RCC 7860 (cell line): ENCODE data around the gene ARIH1.
"Not testable (repeated sequence)": the region's sequence is repeated elsewhere in the genome, so short reads cannot be mapped to it uniquely, and the experiment has no call there.

Source experiments
- DNase-seq: peaks from one replicate; pipeline ENCODE4 v3.0.0-alpha.2; 2015; ENCODE audit warnings: low spot score
- FAIRE-seq: peaks from 2 replicates; lab custom pipeline; 2012; peaks lifted over from hg19 to GRCh38; lab: Jason Lieb, UNC

ARIH1 gene

GRCh38 chr15:72599855-72600464 lies 125.8 kb downstream of the ARIH1 start:
- FAIRE-seq, result peak; percentile 52
- DNase-seq, result peak; percentile 34

GRCh38 chr15:72604794-72605193 lies 130.7 kb downstream of the ARIH1 start:
- DNase-seq, result no peak
- no peak for FAIRE-seq

DNA sequence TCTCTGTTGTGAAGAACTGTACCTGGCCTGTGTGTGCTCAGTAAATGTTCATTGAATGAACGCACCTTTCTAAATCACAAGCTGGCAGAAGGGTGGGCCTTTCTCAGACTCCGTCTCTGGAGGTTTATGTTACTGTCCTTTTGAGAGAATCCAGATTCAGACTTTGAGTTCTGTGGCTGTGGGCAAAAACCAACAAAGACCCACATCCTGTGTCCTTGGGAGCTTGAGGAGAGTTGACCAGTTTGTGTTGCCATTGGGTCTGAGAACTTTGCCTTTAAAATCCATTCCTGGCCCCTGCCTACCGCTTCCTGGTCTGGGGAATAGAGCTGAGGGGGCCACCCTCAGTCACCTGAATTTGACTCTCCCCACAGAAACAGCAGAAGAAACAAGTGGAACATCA lies 134.0 kb downstream of the ARIH1 start:
- not testable (repeated sequence) for FAIRE-seq, DNase-seq

DNA sequence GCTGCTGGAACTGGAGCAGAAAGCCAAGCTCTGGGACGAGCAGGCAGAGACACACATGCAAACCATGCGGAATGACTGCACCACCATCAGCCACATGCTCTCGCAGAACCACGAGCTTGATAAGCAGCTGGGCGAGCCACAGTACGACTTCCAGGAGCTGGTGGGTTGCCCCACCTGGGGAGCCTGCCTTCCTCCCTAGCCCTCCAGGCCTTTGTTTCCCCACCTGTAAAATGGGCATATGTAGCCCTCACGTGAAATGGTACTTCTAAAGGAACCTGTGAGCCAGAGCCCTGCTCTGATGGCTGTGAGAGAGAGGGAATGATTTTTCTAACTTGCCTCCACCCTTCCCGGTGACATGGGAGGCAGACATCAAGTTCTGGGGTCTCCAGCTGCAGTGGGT lies 135.7 kb downstream of the ARIH1 start:
- no peak for DNase-seq
- no peak for FAIRE-seq

DNA sequence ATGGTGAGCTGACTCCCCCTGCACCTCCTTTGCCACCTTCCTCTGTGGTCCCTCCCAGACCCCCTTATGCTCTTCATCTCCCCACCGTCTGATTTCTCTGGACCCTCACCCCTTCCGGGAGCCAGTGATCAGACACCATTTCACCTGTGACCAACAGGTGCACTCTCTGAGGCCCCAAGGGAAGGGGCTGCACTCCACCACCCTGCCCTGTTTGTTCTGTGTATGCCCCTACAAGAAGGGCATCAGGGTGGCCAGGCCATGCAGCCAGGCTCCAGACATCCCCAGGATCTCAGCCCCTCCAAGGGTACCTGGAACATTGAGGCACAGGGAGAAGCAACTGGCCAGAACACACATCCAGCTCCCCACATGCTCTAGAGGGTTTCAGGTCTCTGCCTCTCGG lies 138.2 kb downstream of the ARIH1 start:
- DNase-seq, FAIRE-seq: not testable (repeated sequence)

GRCh38 chr15:72614810-72615532 lies 140.8 kb downstream of the ARIH1 start:
- no peak for DNase-seq
- no peak for FAIRE-seq

DNA sequence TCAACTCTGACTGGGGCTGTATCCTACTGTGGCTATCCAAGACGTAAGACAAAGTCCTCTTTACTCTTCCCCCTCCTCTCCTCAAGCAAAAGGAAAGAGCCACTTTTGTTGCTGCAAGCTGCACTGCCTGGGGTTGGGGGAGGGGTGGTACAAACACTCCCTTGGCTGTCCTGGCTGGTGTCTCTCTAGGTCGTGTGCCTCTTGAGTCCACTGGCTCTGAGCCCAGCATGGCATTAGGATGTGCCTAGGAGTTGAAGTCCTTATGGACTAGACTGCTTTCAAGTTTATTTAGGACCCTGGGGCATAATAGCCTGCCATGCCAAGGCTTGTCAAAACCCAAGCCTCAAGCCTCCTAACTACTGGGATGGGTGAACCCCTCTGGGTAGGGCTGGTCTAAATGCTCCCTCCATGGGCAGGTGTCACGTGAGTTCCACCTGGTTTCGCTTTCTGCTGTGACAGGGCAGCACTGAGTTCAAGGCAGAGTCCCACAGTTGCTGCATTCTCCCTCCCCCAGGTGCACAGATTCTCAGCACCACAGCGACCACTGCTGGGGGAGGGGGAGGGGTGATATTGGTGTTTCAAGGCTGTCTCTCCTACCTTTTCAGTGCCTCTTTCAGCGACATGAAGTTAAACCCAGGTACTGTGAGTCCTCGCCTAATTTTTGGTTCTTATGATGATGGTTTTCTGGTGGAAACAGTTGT lies 141.6 kb downstream of the ARIH1 start:
- not testable (repeated sequence) for DNase-seq, FAIRE-seq

DNA sequence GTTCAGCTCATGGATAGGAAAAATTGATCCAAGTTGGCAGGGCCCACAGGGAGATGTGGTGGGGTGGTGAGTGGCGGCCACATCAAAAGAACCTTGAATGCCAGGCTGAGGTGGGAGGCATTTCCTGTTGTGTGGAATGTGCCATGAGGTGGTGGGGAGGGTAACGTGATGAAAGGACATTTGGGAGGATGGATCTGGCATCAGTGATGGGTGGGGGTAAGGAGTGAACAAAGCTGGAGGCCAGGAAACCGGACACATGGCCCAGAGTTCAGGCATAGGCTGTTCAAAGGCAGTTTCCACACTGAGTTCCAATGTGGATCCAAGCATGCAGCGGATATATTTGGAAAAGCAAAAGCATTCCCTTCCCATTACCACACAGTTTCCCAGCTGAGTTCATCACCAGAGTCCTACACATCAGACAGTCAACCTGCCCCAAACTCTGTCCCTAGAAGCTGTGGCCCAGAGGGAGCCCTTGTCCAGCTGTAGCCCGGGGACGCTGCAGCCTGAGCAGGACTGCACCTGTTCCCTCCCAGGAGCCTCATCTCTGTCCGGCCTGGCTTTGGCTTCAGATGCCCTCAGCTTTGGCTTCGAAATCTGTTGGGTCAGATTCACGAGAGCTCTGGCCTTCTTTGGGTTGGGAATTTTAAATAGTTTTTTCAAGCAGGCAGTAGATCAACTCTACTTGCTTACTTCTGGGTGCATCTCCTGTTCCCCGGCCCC lies 142.5 kb downstream of the ARIH1 start:
- FAIRE-seq, result no peak
- no peak for DNase-seq

- not testable (repeated sequence) for FAIRE-seq, DNase-seq
Measured at GRCh38 chr15:72623854-72624253, 149.7 kb downstream of the ARIH1 start.

- DNase-seq, FAIRE-seq: not testable (repeated sequence)
Measured at GRCh38 chr15:72626153-72626552, 152.0 kb downstream of the ARIH1 start.

DNA sequence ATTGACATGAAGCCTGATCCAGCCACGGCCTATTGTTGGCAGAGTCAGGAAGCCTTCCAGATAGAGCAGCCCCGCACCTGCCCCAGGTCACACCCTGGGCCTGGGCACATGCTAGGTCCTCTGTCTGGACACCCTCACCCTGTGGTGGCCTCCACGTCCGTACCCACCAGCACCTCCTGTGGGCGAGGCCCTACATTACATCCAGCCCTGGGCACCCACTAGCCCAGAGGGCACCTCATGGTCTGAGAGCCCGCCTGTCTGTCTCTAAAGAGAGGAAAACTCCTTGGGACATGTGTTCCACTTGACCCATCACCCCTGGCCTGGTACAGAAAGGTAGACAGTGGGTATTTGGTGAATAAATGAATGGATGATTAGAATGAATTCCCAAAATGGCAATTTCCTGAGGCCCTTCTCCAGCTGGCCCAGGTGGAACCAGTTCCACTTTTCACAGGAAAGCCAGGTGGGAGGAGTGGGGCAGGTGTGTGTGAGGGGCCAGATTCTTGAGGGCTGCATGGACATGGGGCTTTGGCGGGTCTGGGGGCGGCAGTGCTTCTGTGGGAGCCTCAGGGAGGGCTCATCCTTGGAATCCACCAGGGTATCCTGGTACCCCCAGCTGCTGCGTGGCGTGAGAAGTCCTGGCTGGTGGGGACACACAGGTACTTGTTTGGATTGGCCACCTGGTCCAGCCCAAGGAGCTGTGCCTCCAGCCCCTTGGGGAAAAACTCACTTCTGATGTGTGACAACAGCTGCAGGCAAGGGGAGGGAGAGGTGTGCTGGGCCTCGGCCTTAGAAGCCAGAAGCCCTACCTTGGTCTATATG lies 154.3 kb downstream of the ARIH1 start:
- DNase-seq, FAIRE-seq: not testable (repeated sequence)

GRCh38 chr15:72629068-72629570 lies 155.0 kb downstream of the ARIH1 start:
- not testable (repeated sequence) for DNase-seq, FAIRE-seq

DNA sequence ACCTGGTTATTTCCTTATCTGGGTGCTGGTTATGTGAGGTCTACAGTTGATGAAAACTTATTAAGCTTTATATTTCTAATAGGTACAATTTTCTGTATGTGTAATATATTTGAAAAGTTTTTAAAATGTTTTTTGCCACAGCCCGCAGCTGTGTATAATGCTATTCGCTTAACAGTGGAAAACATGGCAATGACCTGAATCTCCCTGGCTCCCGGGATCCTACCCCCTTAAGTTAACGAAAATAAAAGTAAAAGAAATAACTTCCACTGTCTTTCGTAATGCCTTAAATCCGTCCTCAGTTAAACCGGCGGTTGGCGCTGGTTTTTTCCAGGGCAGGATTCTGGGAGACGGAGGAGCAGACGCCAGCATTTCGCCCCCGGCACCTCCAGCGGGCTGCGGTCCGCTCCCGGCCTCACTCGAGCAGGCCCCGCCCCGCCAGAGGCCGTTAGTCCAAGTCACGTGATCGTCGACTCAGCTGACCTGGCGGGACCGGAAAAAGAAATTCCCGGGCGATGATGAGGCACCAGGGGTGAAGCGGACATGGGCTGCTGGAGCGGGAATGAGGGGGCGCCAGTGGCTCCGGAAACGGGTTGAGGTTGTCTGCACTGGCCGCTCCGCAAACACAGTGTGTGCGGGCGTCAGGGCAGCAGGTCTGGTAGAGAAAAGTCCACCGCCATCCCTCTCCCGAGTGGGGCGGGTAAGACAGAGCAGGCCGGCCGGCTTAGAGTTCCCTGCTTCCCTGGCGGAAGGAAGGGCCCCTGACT lies 162.6 kb downstream of the ARIH1 start:
- DNase-seq, result peak; percentile 45
- FAIRE-seq, result not testable (repeated sequence)

GRCh38 chr15:72639759-72640483 lies 165.8 kb downstream of the ARIH1 start:
- FAIRE-seq, DNase-seq: not testable (repeated sequence)

- not testable (repeated sequence) for DNase-seq, FAIRE-seq
Measured at GRCh38 chr15:72642271-72642670, 168.1 kb downstream of the ARIH1 start.

DNA sequence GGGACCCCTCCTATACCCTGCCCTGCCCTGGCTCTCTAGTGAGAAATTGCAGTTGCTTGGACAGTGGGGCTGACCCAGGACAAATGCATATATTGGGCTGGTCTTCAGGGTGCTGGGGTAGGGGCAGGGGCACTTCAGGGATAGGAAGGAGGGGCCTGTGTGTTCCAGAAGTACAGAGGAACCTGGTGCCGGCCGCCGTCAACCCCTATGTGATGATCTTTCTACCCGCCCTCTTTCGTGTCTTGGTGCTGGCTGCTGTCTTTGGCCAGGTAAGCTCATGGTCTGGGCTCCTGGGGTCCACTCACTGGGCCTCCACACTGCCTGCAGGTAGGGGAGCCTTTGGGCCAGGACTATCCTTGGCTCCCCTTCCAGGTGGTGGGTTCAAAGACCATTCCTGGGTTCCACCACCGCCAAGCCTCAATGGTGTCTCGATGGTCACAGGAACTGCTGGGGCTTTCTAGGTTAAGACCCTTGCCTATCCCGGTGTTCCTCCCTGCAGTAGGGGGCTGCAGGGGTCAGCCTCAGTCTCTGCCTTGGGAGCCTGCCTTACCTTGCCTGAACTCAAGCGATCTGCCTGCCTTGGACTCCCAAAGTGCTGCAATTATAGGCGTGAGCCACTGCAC lies 174.6 kb downstream of the ARIH1 start:
- DNase-seq, FAIRE-seq: not testable (repeated sequence)
